HG02571 (cell line): ENCODE measurements around the gene SLC16A7.
A peak's percentile ranks its signal among the peaks of the same experiment; 100 is the strongest.
"Not testable (repeated sequence)": the region's sequence is repeated elsewhere in the genome, so short reads cannot be mapped to it uniquely, and the experiment has no call there.

Experiments
- ATAC-seq: cut with Tn5 transposase; IDR thresholded peaks from one replicate; pipeline ENCODE4 v1.9.1; 2021; ENCODE audit warnings: mild to moderate bottlenecking, moderate library complexity; ENCODE audit not compliant: unreplicated experiment

The SLC16A7 gene

GRCh38 chr12:59733200-59733599 lies 137.4 kb downstream of the SLC16A7 start:
- no peak for ATAC-seq

GRCh38 chr12:59734371-59734770 lies 138.5 kb downstream of the SLC16A7 start:
- ATAC-seq: no peak

DNA sequence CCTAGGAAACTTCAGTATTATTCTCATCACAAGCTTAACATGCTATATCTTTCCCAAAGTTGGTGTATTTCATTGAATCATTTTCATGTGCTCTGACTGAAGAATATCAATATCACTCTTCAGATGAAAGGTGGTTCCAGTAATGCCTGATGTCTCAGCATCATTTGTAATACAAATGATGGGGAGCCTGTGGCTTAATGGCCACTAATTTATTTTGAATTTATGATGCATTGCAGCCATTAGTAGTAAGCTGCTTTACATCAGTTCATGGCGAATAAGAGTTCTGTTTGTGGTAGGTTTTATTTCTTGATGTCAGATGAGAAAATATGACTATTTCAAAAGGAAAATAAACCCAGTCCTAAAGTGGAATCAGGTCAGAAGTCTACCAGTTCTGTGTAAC lies 139.4 kb downstream of the SLC16A7 start:
- ATAC-seq: no peak

DNA sequence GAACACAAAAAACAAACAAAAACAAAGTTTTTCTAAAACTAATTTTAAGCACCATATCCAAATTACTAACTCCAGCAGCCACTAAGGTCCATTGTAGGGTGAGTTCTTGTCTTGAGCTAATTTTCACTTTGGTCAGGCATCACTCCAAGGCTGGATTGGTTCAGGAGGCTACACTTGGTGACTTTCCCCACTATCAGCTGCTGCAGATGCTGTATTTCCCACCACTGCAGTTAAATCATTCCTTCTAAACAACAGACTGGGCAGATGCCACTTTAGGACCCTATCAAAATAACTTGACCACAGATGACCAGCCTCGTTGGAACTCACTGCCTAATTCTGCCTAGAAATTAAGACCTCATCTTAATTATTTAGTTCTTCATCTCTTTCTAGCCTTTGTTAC lies 140.5 kb downstream of the SLC16A7 start:
- no peak for ATAC-seq

DNA sequence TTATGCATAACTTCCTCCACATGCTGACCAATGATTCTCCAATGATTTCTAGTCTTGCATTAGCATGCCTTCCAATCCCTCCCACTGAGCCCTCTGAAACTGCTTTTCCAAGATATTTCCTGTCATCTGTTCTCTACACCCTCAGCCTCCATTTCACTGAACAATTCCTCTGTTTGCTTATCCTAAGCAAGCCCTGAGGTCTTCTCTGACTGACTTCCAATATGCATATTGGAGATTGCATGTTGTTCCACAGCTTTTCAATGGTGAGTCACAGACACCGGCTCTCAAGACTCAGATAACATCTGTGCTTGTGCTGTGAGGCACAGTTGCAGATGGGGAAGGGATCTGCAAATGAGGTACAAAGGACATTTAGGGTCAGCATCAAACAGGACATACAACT lies 141.0 kb downstream of the SLC16A7 start:
- ATAC-seq: no peak

GRCh38 chr12:59737725-59738463 lies 142.1 kb downstream of the SLC16A7 start:
- ATAC-seq: no peak

- ATAC-seq: no peak
These were observed 147.0 kb downstream of the SLC16A7 start for GRCh38 chr12:59742841-59743240.

DNA sequence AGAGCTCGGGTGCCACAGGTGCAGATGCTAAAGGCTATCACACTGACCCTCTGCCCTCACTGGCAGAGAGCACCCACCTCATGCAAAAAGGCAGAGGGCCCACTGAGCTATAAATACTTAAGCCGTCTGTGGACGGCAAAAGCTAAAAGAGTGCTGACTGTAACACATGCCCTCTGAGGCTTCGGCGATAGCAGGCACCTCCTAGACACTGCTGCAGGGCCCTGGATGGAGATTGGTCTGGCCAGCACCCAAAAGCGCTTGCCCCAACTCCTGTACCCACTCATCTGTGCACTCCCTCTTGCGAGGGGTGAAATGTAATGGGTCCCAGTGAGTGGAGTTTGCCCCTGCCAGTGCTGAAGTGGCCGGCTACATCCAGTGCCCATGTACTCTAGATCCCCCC lies 148.7 kb downstream of the SLC16A7 start:
- no peak for ATAC-seq

- not testable (repeated sequence) for ATAC-seq
These were observed 155.3 kb downstream of the SLC16A7 start for GRCh38 chr12:59751091-59751490.

GRCh38 chr12:59761542-59761941 lies 165.7 kb downstream of the SLC16A7 start:
- no peak for ATAC-seq

GRCh38 chr12:59763835-59764234 lies 168.0 kb downstream of the SLC16A7 start:
- no peak for ATAC-seq

- ATAC-seq: no peak
These were observed 172.2 kb downstream of the SLC16A7 start for GRCh38 chr12:59768031-59768430.

GRCh38 chr12:59780605-59781135 lies 184.8 kb downstream of the SLC16A7 start:
- ATAC-seq: no peak

DNA sequence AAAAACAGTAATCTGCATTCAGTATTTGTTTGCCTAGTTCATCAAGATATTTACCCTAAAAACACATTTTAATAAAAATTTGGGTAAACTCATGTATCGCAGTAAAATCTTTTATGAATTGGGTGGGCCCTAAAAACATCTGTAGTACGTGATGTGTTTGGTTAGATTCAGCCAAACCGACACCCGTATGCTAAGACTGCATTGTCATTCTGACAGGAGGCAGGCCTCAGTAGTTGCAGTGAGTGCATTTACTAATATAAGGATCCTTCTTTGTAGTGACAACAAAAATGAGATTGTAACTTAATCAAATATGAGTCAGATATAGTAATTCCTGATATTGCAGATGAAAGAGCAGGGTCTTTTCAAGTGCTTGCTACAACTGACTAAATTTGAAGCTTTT lies 191.8 kb downstream of the SLC16A7 start:
- no peak for ATAC-seq

DNA sequence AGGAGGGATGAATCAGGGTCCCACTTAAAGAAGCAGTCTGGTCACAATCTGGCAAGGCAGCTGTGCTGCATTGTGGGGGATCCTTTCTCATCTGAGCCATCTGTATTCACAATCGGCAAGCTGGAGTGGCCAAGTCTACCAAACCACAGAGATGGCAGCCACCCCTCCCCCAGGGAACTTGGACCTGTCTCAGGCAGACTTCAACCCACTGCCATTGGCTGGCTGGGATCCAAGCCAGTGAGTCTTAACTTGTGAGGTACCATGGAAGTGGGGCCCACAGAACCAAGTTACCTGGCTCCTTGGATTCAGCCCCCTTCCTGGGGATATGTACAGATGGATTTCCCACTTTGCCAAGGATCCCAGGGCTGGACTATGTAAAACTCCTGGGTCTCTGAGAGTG lies 196.8 kb downstream of the SLC16A7 start:
- no peak for ATAC-seq

DNA sequence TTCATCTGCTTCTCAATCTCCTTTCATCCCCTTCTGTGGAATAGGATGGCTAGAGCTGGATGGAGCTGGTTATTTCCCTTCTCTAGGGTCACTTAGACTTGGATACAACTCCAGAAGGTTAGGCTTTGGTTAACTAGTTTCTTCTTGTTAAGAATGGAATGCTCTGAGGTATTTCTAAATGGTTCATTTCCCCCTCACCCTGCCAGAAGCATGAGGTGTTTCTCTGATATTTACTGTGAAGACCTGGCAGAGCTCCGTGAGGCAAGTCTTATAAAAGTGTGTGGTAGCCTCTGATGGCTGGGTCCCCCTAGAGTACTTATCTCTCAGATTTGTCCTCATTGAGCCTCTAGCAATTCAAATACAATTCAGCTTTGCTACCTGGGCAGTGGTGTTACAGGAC lies 207.9 kb downstream of the SLC16A7 start:
- ATAC-seq: no peak

DNA sequence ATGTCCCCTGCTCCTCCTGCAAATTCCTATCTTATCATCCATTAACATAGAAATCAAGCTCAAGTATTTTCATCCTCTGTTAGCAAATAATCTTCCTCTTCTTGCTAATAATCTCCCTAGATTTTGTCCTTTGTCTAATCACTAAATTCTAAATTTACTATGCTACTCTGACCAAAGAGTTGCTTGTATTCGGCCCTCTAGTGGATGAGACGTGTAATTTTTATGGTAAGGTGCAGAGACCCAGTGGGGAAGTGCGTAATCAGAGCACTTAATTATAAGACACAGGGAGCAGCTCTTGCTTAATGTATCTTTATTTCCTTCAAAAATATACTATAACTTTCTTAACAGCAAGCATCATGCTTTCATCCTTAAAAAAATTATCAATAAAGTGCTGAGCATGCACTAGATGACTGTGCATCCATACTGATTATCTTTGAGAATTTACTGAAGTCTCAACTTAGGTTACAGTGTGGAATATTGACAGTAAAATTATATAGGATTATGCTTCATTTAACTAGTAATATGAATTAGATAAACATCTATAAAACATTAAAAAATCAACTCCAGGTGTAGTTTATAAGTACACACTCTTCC lies 212.6 kb downstream of the SLC16A7 start:
- ATAC-seq: peak; percentile 91

- ATAC-seq: no peak
These were observed 216.2 kb downstream of the SLC16A7 start for GRCh38 chr12:59811991-59812390.

GRCh38 chr12:59812716-59813115 lies 216.9 kb downstream of the SLC16A7 start:
- no peak for ATAC-seq

DNA sequence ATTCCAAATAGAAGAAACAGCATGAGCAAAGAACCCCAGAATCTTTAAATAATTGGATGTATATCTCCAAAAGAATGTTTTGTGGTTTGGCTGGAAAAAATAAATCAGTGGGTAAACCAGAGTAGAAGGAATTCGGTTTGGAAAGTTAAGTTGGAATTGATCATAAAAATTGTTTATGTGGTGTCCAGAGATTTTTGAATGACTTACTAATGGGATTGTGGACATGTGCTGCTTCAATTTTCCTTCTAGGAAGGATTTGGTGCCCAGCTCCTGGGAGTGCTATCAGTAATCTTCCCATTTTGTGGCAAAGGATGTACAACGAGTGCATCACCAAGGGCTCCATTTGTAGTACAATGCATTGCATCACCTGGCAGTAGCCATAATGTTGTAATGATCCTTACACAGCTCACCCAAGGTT lies 224.8 kb downstream of the SLC16A7 start:
- ATAC-seq: no peak

DNA sequence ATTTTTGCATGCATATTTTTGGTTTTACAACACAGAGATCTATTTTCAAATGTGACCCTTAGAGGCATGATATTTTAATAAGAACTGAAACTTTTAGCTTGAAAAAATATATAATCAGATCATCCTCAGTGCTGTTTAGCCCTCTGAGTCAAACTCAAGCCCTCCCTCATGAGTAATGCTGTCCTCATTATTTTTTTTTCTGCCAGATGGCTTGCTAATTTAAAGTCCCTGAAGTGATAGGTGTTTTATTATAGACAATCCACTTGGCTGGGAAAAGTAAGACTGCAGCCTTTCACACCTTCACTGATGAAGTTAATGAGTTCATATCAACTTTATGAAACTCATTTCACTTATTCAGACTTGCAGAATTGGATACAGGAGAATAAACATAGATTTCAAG lies 227.7 kb downstream of the SLC16A7 start:
- ATAC-seq: no peak

DNA sequence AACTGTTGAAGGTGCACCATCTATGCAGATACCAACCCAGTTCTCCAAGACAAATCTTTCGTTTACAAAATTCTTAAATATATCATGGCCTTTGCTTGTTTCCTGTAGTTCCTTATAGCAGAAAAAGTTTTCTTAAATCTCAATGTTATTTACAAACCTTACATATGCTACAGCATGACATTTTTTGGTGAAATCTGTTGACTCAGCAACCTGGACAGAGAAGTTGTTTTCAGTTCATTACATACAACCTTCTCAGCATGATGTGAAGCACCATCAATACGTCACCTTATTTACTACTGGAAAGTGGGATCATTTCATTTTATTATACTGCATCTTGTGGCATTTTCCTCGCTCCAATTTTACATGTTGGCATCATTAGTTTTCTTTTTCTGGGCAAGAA lies 231.9 kb downstream of the SLC16A7 start:
- ATAC-seq: no peak
